Panc1 (cell line): ENCODE results near the gene BBS5. TPM values are rescaled to one million over a fixed set of nuclear protein-coding genes. Genes with fewer than 3 reads are reported as not detected.

ENCODE experiments used
- ATAC-seq: fragments of 200-7000 bp; cut with Tn5 transposase; 2 replicates; pipeline ENCODE4 v1.9.1; 2020; ENCODE audit warnings: mild to moderate bottlenecking, moderate library complexity
- BruUV-seq: library from RNA; stranded (reverse); fragments of 400-500 nt; replicated peaks from 2 replicates; lab custom pipeline; 2021; lab: Mats Ljungman, UMichigan
- CTCF ChIA-PET: fragments of 300-600 bp; sonication (Branson Sonifier 250); formaldehyde crosslinking; loops from one replicate; lab custom pipeline; 2022; ENCODE audit warnings: antibody characterized with exemption; lab: Charles Lee
- POLR2A ChIA-PET: fragments of 300-600 bp; sonication (Branson Sonifier 250); formaldehyde crosslinking; loops from one replicate; lab custom pipeline; 2022; ENCODE audit warnings: antibody characterized with exemption; lab: Charles Lee
- DNase-seq: peaks from one replicate; pipeline ENCODE4 v3.0.0-alpha.2; 2010; ENCODE audit warnings: low read depth, low spot score
- H3K27ac ChIP-seq: 2 replicates; pipeline ENCODE4 v1.5.1; 2011; ENCODE audit warnings: mild to moderate bottlenecking, low read length, inconsistent platforms
- H3K27me3 ChIP-seq: fragments of 200-500 bp; sonication (Bioruptor generic); 2 replicates; pipeline ENCODE4 v1.6.0; 2014; ENCODE audit warnings: low read length, inconsistent platforms; ENCODE audit not compliant: control insufficient read depth, insufficient read depth
- H3K36me3 ChIP-seq: fragments of 200-500 bp; sonication (Bioruptor generic); 2 replicates; pipeline ENCODE4 v1.5.1; 2014; ENCODE audit warnings: inconsistent platforms, mild to moderate bottlenecking, low read length, moderate library complexity; ENCODE audit not compliant: control insufficient read depth, insufficient read depth
- H3K4me1 ChIP-seq: 2 replicates; pipeline ENCODE4 v1.5.1; 2011; ENCODE audit warnings: inconsistent platforms, mild to moderate bottlenecking, low read length, moderate library complexity; ENCODE audit not compliant: control insufficient read depth, insufficient read depth
- H3K4me3 ChIP-seq, 2 experiments: 2 replicates each; pipeline ENCODE4 v1.5.1; 2011 to 2012; ENCODE audit warnings: low read depth in 2 of 2, low read length in 2 of 2, mild to moderate bottlenecking in 2 of 2, inconsistent platforms in 1 of 2, moderate library complexity in 1 of 2
- H3K9me3 ChIP-seq: fragments of 200-500 bp; sonication (Bioruptor generic); 2 replicates; pipeline ENCODE4 v1.5.1; 2014; ENCODE audit warnings: low read depth, mild to moderate bottlenecking, inconsistent platforms, low read length, moderate library complexity; ENCODE audit not compliant: control insufficient read depth, insufficient read depth
- POLR2AphosphoS5 ChIP-seq: IDR thresholded peaks from 2 replicates; pipeline ENCODE4 v1.6.1; 2012; ENCODE audit warnings: mild to moderate bottlenecking, low read depth, low read length, moderate library complexity
- SIN3A ChIP-seq: IDR thresholded peaks from 2 replicates; pipeline ENCODE4 v1.6.1; 2012; ENCODE audit warnings: low read depth, mild to moderate bottlenecking, low read length, moderate library complexity, borderline replicate concordance; ENCODE audit not compliant: insufficient read depth
- TCF7L2 ChIP-seq: IDR thresholded peaks from 2 replicates; pipeline ENCODE4 v1.6.1; 2011; ENCODE audit warnings: mild to moderate bottlenecking, low read depth, low read length, inconsistent platforms
- in situ Hi-C: cut with HindIII; loops from 2 replicates; pipeline ENCODE4 v1.10.0; 2016; ENCODE audit warnings: low sequenced_read_pairs, low pct_unique_long_range_greater_than_20kb
- intact Hi-C: fragments of 100-400 bp; cut with micrococcal nuclease; formaldehyde crosslinking; loops from one replicate; pipeline ENCODE4 v1.10.0; 2022; ENCODE audit not compliant: unreplicated experiment
- total RNA-seq: library from RNA; stranded (reverse); gene quantifications from one replicate; pipeline ENCODE4 v1.2.1, GENCODE V29; 2021; ENCODE audit not compliant: unreplicated experiment
- TF ChIP-seq, protein P1 (sequence below): fragments of 450-650 bp; IDR thresholded peaks from 2 replicates; pipeline ENCODE4 v1.5.1; 2017; ENCODE audit warnings: mild to moderate bottlenecking
- TF ChIP-seq, protein P2 (sequence below), 2 experiments: IDR thresholded peaks; 2 replicates each; pipeline ENCODE4 v1.6.1; 2011 to 2012; ENCODE audit warnings: low read depth in 2 of 2, control low read depth in 1 of 2, low read length in 1 of 2, mild to moderate bottlenecking in 1 of 2, moderate library complexity in 1 of 2; ENCODE audit not compliant: insufficient read depth in 1 of 2

Gene BBS5
- total RNA-seq, 1 experiment from 2014 or later, result 7.5 TPM

DNA sequence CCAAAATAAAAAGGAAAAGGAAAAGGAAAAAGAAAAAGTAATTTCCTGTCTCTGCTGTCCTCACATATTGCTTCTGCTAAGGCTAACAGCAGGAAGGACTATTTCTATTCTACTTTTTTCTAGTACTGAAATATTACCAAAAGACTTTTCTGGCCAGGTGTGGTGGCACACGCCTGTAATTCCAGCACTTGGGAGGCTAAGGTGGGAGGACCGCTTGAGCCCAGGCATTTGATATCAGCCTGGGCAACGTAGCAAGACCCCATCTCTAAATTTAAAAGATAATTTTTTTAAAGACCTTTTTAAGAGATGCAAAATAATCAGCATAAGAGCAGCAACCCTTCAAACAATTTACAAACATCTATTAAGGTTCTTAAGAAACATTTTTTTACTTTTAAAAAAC is 63.1 kb downstream of the BBS5 start:
- intact Hi-C loops (no loop called here), in situ Hi-C loops (no loop called here)
- ATAC-seq, result no peak
- no peaks in the 10 kb centered on the region for H3K36me3 ChIP-seq
- TF ChIP-seq POLR2AphosphoS5, result no peak
- TF ChIP-seq SIN3A, result no peak
- TF ChIP-seq TCF7L2, result no peak
- TF ChIP-seq, protein P1, sequence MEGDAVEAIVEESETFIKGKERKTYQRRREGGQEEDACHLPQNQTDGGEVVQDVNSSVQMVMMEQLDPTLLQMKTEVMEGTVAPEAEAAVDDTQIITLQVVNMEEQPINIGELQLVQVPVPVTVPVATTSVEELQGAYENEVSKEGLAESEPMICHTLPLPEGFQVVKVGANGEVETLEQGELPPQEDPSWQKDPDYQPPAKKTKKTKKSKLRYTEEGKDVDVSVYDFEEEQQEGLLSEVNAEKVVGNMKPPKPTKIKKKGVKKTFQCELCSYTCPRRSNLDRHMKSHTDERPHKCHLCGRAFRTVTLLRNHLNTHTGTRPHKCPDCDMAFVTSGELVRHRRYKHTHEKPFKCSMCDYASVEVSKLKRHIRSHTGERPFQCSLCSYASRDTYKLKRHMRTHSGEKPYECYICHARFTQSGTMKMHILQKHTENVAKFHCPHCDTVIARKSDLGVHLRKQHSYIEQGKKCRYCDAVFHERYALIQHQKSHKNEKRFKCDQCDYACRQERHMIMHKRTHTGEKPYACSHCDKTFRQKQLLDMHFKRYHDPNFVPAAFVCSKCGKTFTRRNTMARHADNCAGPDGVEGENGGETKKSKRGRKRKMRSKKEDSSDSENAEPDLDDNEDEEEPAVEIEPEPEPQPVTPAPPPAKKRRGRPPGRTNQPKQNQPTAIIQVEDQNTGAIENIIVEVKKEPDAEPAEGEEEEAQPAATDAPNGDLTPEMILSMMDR, result no peak
- TF ChIP-seq, protein P2, sequence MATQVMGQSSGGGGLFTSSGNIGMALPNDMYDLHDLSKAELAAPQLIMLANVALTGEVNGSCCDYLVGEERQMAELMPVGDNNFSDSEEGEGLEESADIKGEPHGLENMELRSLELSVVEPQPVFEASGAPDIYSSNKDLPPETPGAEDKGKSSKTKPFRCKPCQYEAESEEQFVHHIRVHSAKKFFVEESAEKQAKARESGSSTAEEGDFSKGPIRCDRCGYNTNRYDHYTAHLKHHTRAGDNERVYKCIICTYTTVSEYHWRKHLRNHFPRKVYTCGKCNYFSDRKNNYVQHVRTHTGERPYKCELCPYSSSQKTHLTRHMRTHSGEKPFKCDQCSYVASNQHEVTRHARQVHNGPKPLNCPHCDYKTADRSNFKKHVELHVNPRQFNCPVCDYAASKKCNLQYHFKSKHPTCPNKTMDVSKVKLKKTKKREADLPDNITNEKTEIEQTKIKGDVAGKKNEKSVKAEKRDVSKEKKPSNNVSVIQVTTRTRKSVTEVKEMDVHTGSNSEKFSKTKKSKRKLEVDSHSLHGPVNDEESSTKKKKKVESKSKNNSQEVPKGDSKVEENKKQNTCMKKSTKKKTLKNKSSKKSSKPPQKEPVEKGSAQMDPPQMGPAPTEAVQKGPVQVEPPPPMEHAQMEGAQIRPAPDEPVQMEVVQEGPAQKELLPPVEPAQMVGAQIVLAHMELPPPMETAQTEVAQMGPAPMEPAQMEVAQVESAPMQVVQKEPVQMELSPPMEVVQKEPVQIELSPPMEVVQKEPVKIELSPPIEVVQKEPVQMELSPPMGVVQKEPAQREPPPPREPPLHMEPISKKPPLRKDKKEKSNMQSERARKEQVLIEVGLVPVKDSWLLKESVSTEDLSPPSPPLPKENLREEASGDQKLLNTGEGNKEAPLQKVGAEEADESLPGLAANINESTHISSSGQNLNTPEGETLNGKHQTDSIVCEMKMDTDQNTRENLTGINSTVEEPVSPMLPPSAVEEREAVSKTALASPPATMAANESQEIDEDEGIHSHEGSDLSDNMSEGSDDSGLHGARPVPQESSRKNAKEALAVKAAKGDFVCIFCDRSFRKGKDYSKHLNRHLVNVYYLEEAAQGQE (IDR thresholded peaks at IDR 0.05; ENCODE audit: insufficient read depth in 1 of 2, low read depth in 2 of 2, low read length in 1 of 2), result no peak
- no peaks in the 10 kb centered on the region for H3K4me1 ChIP-seq
- DNase-seq, result no peak
- BruUV-seq, result no TSS peak
- no peaks in the 10 kb centered on the region for H3K27me3 ChIP-seq
- no peak overlapping the region for H3K27ac ChIP-seq
- H3K9me3 ChIP-seq, result no peaks in the 10 kb centered on the region
- POLR2A ChIA-PET, result no interaction called here
- H3K4me3 ChIP-seq, result no peak overlapping the region
- CTCF ChIA-PET, result no interaction called here

DNA sequence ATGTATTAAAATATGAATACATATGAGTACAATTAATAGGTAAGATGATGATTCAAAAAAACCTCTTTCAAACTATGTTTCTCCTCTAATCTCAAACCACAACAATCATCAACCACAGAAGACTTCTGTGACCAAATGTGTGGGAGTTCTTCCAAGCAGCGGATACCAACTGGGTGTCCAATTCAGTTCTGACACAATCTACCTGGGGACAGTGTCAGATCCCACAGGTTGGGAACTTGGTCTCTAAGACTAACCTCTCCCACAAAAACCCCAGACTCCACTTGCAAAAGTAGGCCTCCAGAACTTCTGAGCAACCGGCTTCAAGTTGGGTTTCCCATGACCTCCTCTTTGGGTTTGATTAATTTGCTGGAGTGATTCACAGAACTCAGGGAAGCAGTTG is 67.5 kb downstream of the BBS5 start:
- TF ChIP-seq, protein P2 (IDR thresholded peaks at IDR 0.05; ENCODE audit: insufficient read depth in 1 of 2, low read depth in 2 of 2, low read length in 1 of 2), result no peak
- TF ChIP-seq SIN3A, result no peak
- Histone ChIP-seq H3K36me3 (no peaks in the 10 kb centered on the region), H3K4me3 (no peak overlapping the region), H3K27ac (no peak overlapping the region), H3K4me1 (no peaks in the 10 kb centered on the region), H3K9me3 (no peaks in the 10 kb centered on the region), H3K27me3 (no peaks in the 10 kb centered on the region)
- in situ Hi-C loops, result no loop called here
- ChIA-PET CTCF (no interaction called here), POLR2A (no interaction called here)
- DNase-seq (no peak), ATAC-seq (no peak)
- intact Hi-C loops, result no loop called here
- no TSS peak for BruUV-seq

Other genes starting within 250 kb of the BBS5 start
- gene LRP2, start 117.0 kb upstream of the BBS5 start, total RNA-seq, result 0.10 TPM
- gene KLHL41, start 30.2 kb downstream of the BBS5 start, total RNA-seq, result 0.72 TPM
- gene FASTKD1, start 94.4 kb downstream of the BBS5 start, total RNA-seq, result 37.2 TPM
- gene PPIG, start 104.9 kb downstream of the BBS5 start, total RNA-seq, result 46.5 TPM
- gene CFAP210, start 214.9 kb downstream of the BBS5 start, total RNA-seq, result 0.23 TPM
- gene PHOSPHO2, start 215.0 kb downstream of the BBS5 start, total RNA-seq, result 6.2 TPM